ENCODE results near the gene NEDD1. TPM values are rescaled to one million over a fixed set of nuclear protein-coding genes. Genes with fewer than 3 reads are reported as not detected.

Gene NEDD1
- polyA plus RNA-seq, 2 of the 4 experiments (the other 2 are of a cell fraction) = 23.4 to 73.5 TPM

- no peak overlapping the region for H3K27ac ChIP-seq
- 23% methylated on average over 4 of the region's 4 CpGs for WGBS (ENCODE audit: missing lambda C conversion rate)
- DNase-seq (ENCODE audit: low read depth in 1 of 2, low spot score in 1 of 2) (peak; percentile 21 to 48), FAIRE-seq (peak; percentile 43), ATAC-seq (peak; percentile 48 to 63; a peak in 3 of 6 replicates)
- CTCF ChIA-PET = no interaction called here
- POLR2A ChIA-PET = no interaction called here
- no peak overlapping the region for H3K4me3 ChIP-seq
- peaks cover 3% of the 10 kb centered on the region; the same call in 1 of the 3 replicates for H3K4me1 ChIP-seq
- H3K9me3 ChIP-seq = no peaks in the 10 kb centered on the region
- TF ChIP-seq ATOH8 (CRISPR knock-in tag; IDR thresholded peaks at IDR 0.05; ENCODE audit: low read depth) = no peak
- no peak for TF ChIP-seq NFE2L2 (conservative IDR thresholded peaks at IDR 0.05; ENCODE audit: low read length)
- peak in 1 of 2 experiments; percentile 27; a peak in 2 of 5 replicates for TF ChIP-seq RAD21 (conservative IDR thresholded peaks at IDR 0.05 in 1 of 2, IDR thresholded peaks at IDR 0.05 in 1 of 2)
- no peak for TF ChIP-seq CBX2 (IDR thresholded peaks at IDR 0.05; ENCODE audit: borderline replicate concordance, low read depth)
- TF ChIP-seq RNF2 (IDR thresholded peaks at IDR 0.05; ENCODE audit: borderline replicate concordance, low read depth) = no peak
- TF ChIP-seq CBX8 (IDR thresholded peaks at IDR 0.05) = no peak
- TF ChIP-seq CEBPB (IDR thresholded peaks at IDR 0.05) = peak in 1 of 2 experiments; percentile 72; a peak in 2 of 4 replicates
- no peak for TF ChIP-seq HOXB5 (CRISPR knock-in tag; IDR thresholded peaks at IDR 0.05)
- no peak for TF ChIP-seq MAZ (IDR thresholded peaks at IDR 0.05; ENCODE audit: borderline replicate concordance, low read depth, low read length)
- TF ChIP-seq KDM1A (IDR thresholded peaks at IDR 0.05; ENCODE audit: low read depth) = no peak
- TF ChIP-seq ZNF302 (CRISPR knock-in tag; IDR thresholded peaks at IDR 0.05) = no peak
- TF ChIP-seq EP300 (IDR thresholded peaks at IDR 0.05) = no peak
- TF ChIP-seq NPAS2 (CRISPR knock-in tag; IDR thresholded peaks at IDR 0.05; ENCODE audit: borderline replicate concordance) = no peak
- no peak for TF ChIP-seq ESRRA (IDR thresholded peaks at IDR 0.05; ENCODE audit: borderline replicate concordance, low read length)
- H3K4me2 ChIP-seq = peak overlapping the region; percentile 25
These were observed 5.0 kb upstream of the NEDD1 start for GRCh38 chr12:96902076-96902475.

DNA sequence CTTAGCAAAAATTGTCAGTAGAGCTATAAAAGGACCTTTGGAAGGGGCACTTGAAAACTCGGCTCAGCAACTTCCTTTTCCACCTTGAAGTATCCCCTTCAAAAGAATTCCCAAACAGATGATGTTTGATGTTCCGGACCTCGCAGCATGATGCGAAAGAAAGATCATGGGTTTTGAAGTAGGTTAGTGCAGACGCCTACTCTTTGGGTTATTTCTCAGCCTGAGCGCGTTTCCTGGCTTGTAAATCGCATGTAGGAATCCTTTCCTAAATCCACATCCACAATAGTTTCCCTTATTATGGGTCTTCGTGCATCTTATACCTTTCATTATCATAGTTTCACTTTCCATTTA lies 584 bp upstream of the NEDD1 start:
- no peak for FAIRE-seq
- peak overlapping the region; percentile 90 to 94 for H3K27ac ChIP-seq
- 3% methylated on average over 9 of the region's 9 CpGs for WGBS (ENCODE audit: missing lambda C conversion rate)
- ATAC-seq = peak in 1 of 2 experiments; percentile 6; a peak in 2 of 6 replicates
- no peak for TF ChIP-seq TP53 (CRISPR knock-in tag; IDR thresholded peaks at IDR 0.05)
- no peak for TF ChIP-seq MAZ (IDR thresholded peaks at IDR 0.05; ENCODE audit: borderline replicate concordance, low read depth, low read length)
- TF ChIP-seq, protein P1, sequence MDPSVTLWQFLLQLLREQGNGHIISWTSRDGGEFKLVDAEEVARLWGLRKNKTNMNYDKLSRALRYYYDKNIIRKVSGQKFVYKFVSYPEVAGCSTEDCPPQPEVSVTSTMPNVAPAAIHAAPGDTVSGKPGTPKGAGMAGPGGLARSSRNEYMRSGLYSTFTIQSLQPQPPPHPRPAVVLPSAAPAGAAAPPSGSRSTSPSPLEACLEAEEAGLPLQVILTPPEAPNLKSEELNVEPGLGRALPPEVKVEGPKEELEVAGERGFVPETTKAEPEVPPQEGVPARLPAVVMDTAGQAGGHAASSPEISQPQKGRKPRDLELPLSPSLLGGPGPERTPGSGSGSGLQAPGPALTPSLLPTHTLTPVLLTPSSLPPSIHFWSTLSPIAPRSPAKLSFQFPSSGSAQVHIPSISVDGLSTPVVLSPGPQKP (IDR thresholded peaks at IDR 0.05; ENCODE audit: low read depth, low read length) = no peak
- TF ChIP-seq, protein P2, sequence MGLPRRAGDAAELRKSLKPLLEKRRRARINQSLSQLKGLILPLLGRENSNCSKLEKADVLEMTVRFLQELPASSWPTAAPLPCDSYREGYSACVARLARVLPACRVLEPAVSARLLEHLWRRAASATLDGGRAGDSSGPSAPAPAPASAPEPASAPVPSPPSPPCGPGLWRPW (IDR thresholded peaks at IDR 0.05) = no peak
- TF ChIP-seq, protein P3, sequence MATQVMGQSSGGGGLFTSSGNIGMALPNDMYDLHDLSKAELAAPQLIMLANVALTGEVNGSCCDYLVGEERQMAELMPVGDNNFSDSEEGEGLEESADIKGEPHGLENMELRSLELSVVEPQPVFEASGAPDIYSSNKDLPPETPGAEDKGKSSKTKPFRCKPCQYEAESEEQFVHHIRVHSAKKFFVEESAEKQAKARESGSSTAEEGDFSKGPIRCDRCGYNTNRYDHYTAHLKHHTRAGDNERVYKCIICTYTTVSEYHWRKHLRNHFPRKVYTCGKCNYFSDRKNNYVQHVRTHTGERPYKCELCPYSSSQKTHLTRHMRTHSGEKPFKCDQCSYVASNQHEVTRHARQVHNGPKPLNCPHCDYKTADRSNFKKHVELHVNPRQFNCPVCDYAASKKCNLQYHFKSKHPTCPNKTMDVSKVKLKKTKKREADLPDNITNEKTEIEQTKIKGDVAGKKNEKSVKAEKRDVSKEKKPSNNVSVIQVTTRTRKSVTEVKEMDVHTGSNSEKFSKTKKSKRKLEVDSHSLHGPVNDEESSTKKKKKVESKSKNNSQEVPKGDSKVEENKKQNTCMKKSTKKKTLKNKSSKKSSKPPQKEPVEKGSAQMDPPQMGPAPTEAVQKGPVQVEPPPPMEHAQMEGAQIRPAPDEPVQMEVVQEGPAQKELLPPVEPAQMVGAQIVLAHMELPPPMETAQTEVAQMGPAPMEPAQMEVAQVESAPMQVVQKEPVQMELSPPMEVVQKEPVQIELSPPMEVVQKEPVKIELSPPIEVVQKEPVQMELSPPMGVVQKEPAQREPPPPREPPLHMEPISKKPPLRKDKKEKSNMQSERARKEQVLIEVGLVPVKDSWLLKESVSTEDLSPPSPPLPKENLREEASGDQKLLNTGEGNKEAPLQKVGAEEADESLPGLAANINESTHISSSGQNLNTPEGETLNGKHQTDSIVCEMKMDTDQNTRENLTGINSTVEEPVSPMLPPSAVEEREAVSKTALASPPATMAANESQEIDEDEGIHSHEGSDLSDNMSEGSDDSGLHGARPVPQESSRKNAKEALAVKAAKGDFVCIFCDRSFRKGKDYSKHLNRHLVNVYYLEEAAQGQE (IDR thresholded peaks at IDR 0.05) = no peak
- TF ChIP-seq HDAC2 (IDR thresholded peaks at IDR 0.05) = no peak
- no peak for TF ChIP-seq NPAS2 (CRISPR knock-in tag; IDR thresholded peaks at IDR 0.05; ENCODE audit: borderline replicate concordance)
- TF ChIP-seq ZNF302 (CRISPR knock-in tag; IDR thresholded peaks at IDR 0.05) = no peak
- no peak for TF ChIP-seq EHF (CRISPR knock-in tag; IDR thresholded peaks at IDR 0.05)
- no peak for TF ChIP-seq RARB (CRISPR knock-in tag; IDR thresholded peaks at IDR 0.05)
- TF ChIP-seq JUNB (IDR thresholded peaks at IDR 0.05) = no peak
- POLR2A ChIA-PET = no interaction called here
- CTCF ChIA-PET = no interaction called here
- no peaks in the 10 kb centered on the region for H3K9me3 ChIP-seq
- DNase-seq (ENCODE audit: low read depth in 1 of 2, low spot score in 1 of 2) = peak in 1 of 2 experiments; percentile 7
- peak overlapping the region; percentile 93 for H3K4me2 ChIP-seq
- H3K4me3 ChIP-seq = peak overlapping the region; percentile 96
- H3K4me1 ChIP-seq = peaks cover 9% of the 10 kb centered on the region
